Smooth muscle cell (in vitro differentiated cells): ENCODE measurements around the gene ZBTB32. TPM values are rescaled to one million over a fixed set of nuclear protein-coding genes. Genes with fewer than 3 reads are reported as not detected.

Source experiments
- DNase-seq: peaks from one replicate; lab custom pipeline; 2025; ENCODE audit not compliant: unreplicated experiment; lab: John Stamatoyannopoulos, UW
- H2AFZ ChIP-seq: fragments of 200-600 bp; sonication (generic); 2 replicates; pipeline ENCODE4 v1.6.0; 2016; ENCODE audit warnings: antibody characterized with exemption, low read depth, mild to moderate bottlenecking
- H3F3A ChIP-seq: fragments of 200-600 bp; sonication (generic); 2 replicates; pipeline ENCODE4 v1.6.0; 2017; ENCODE audit warnings: antibody characterized with exemption, low read depth
- H3K27ac ChIP-seq: fragments of 200-600 bp; sonication (generic); 2 replicates; pipeline ENCODE4 v1.5.1; 2016; ENCODE audit warnings: low read depth, mild to moderate bottlenecking
- H3K27me3 ChIP-seq: fragments of 200-600 bp; sonication (generic); 2 replicates; pipeline ENCODE4 v1.6.1; 2016; ENCODE audit warnings: low read depth, mild to moderate bottlenecking
- H3K36me3 ChIP-seq: fragments of 200-600 bp; sonication (generic); 2 replicates; pipeline ENCODE4 v1.5.1; 2016; ENCODE audit warnings: low read depth
- H3K4me1 ChIP-seq: fragments of 200-600 bp; sonication (generic); 2 replicates; pipeline ENCODE4 v1.5.1; 2016; ENCODE audit warnings: low read depth
- H3K4me2 ChIP-seq: fragments of 200-600 bp; sonication (generic); 2 replicates; pipeline ENCODE4 v1.6.0; 2016; ENCODE audit warnings: mild to moderate bottlenecking
- H3K4me3 ChIP-seq: fragments of 200-600 bp; sonication (generic); 2 replicates; pipeline ENCODE4 v1.5.1; 2016; ENCODE audit warnings: mild to moderate bottlenecking
- H3K79me2 ChIP-seq: fragments of 200-600 bp; sonication (generic); 2 replicates; pipeline ENCODE4 v1.6.0; 2016; ENCODE audit warnings: low read depth, mild to moderate bottlenecking
- H3K9ac ChIP-seq: fragments of 200-600 bp; sonication (generic); 2 replicates; pipeline ENCODE4 v1.6.0; 2016; ENCODE audit warnings: low read depth
- H3K9me3 ChIP-seq: fragments of 200-600 bp; sonication (generic); replicated peaks from 2 replicates; pipeline ENCODE4 v1.5.1; 2016; ENCODE audit warnings: low read depth
- H4K20me1 ChIP-seq: fragments of 200-600 bp; sonication (generic); 2 replicates; pipeline ENCODE4 v1.6.0; 2016; ENCODE audit warnings: low read depth
- CTCF ChIP-seq: fragments of 200-600 bp; sonication (generic); IDR thresholded peaks from 2 replicates; pipeline ENCODE4 v1.5.1; 2017; ENCODE audit warnings: borderline replicate concordance, mild to moderate bottlenecking, antibody characterized with exemption; ENCODE audit not compliant: insufficient read depth, poor library complexity, severe bottlenecking
- WGBS: methylation state at CpG from one replicate; pipeline ENCODE4 v1.1.7; 2016; ENCODE audit warnings: low lambda C conversion rate; 5-methylcytosine and 5-hydroxymethylcytosine counted together
- polyA plus RNA-seq: library from polyadenylated mRNA; unstranded; fragments of >200 nt; fragmentation: Nextera tagmentation; extraction: Ambion mirVana; gene quantifications from 2 replicates; pipeline ENCODE4 v1.2.1, GENCODE V29; 2016
- total RNA-seq: library from RNA; depleted of rRNA; stranded (reverse); fragments of >200 nt; gene quantifications from 2 replicates; pipeline ENCODE4 v1.2.3, GENCODE V29; 2014

The ZBTB32 gene
- total and polyA plus RNA-seq, 2 experiments from 2014 or later, result 1.3 TPM; not detected in 1

GRCh38 chr19:35713904-35714495, 9.6 kb downstream of the ZBTB32 start:
- peaks cover 7% of the 10 kb centered on the region for H4K20me1 ChIP-seq
- H3K79me2 ChIP-seq, result peaks cover 8% of the 10 kb centered on the region
- TF ChIP-seq CTCF, result no peak
- peaks cover 10% of the 10 kb centered on the region for H3K4me1 ChIP-seq
- H3K4me3 ChIP-seq, result no peak overlapping the region
- H3K36me3 ChIP-seq, result no peaks in the 10 kb centered on the region
- DNase-seq, result no peak
- WGBS, result 91% methylated on average over 12 of the region's 12 CpGs
- no peaks in the 10 kb centered on the region for H3F3A ChIP-seq
- H3K27me3 ChIP-seq, result no peaks in the 10 kb centered on the region
- no peak overlapping the region for H2AFZ ChIP-seq
- H3K27ac ChIP-seq, result no peak overlapping the region
- no peaks in the 10 kb centered on the region for H3K9me3 ChIP-seq
- H3K4me2 ChIP-seq, result no peak overlapping the region
- H3K9ac ChIP-seq, result no peak overlapping the region

DNA sequence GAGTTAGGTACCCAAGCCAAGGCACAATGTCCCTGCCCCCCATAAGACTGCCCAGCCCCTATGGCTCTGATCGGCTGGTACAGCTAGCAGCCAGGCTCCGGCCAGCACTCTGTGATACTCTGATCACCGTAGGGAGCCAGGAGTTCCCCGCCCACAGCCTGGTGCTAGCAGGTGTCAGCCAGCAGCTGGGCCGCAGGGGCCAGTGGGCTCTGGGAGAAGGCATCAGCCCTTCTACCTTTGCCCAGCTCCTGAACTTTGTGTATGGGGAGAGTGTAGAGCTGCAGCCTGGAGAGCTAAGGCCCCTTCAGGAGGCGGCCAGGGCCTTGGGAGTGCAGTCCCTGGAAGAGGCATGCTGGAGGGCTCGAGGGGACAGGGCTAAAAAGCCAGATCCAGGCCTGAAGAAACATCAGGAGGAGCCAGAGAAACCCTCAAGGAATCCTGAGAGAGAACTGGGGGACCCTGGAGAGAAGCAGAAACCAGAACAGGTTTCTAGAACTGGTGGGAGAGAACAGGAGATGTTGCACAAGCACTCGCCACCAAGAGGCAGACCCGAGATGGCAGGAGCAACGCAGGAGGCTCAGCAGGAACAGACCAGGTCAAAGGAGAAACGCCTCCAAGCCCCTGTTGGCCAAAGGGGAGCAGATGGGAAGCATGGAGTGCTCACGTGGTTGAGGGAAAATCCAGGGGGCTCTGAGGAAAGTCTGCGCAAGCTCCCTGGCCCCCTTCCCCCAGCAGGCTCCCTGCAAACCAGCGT, 10.4 kb downstream of the ZBTB32 start:
- Histone ChIP-seq H2AFZ (no peak overlapping the region), H3K9ac (no peak overlapping the region), H3K27me3 (no peaks in the 10 kb centered on the region), H4K20me1 (peaks cover 15% of the 10 kb centered on the region), H3K27ac (no peak overlapping the region), H3K79me2 (peaks cover 16% of the 10 kb centered on the region), H3K4me1 (peaks cover 12% of the 10 kb centered on the region), H3K4me3 (no peak overlapping the region), H3K4me2 (no peak overlapping the region), H3F3A (no peaks in the 10 kb centered on the region), H3K36me3 (no peaks in the 10 kb centered on the region), H3K9me3 (no peaks in the 10 kb centered on the region)
- DNase-seq, result no peak
- 83% methylated on average over 14 of the region's 14 CpGs for WGBS
- TF ChIP-seq CTCF, result no peak

- no peaks in the 10 kb centered on the region for H3K36me3 ChIP-seq
- H3K27ac ChIP-seq, result no peak overlapping the region
- DNase-seq, result no peak
- no peak overlapping the region for H3K4me3 ChIP-seq
- no peaks in the 10 kb centered on the region for H3K27me3 ChIP-seq
- no peak for TF ChIP-seq CTCF
- WGBS, result 82% methylated on average over 7 of the region's 7 CpGs
- H4K20me1 ChIP-seq, result peaks cover 20% of the 10 kb centered on the region
- no peaks in the 10 kb centered on the region for H3F3A ChIP-seq
- H3K4me2 ChIP-seq, result peak overlapping the region; percentile 91
- peaks cover 12% of the 10 kb centered on the region for H3K4me1 ChIP-seq
- peaks cover 22% of the 10 kb centered on the region for H3K79me2 ChIP-seq
- H3K9me3 ChIP-seq, result no peaks in the 10 kb centered on the region
- no peak overlapping the region for H2AFZ ChIP-seq
- H3K9ac ChIP-seq, result no peak overlapping the region
Observed at GRCh38 chr19:35715355-35715809, 11.0 kb downstream of the ZBTB32 start.
